Measurements from ENCODE around the gene GRID1. TPM values are rescaled to one million over a fixed set of nuclear protein-coding genes. Genes with fewer than 3 reads are reported as not detected.

GRID1 gene
- polyA plus RNA-seq, 4 donors = 0.27 to 1.1 (median 0.40) TPM; not detected in 1

DNA sequence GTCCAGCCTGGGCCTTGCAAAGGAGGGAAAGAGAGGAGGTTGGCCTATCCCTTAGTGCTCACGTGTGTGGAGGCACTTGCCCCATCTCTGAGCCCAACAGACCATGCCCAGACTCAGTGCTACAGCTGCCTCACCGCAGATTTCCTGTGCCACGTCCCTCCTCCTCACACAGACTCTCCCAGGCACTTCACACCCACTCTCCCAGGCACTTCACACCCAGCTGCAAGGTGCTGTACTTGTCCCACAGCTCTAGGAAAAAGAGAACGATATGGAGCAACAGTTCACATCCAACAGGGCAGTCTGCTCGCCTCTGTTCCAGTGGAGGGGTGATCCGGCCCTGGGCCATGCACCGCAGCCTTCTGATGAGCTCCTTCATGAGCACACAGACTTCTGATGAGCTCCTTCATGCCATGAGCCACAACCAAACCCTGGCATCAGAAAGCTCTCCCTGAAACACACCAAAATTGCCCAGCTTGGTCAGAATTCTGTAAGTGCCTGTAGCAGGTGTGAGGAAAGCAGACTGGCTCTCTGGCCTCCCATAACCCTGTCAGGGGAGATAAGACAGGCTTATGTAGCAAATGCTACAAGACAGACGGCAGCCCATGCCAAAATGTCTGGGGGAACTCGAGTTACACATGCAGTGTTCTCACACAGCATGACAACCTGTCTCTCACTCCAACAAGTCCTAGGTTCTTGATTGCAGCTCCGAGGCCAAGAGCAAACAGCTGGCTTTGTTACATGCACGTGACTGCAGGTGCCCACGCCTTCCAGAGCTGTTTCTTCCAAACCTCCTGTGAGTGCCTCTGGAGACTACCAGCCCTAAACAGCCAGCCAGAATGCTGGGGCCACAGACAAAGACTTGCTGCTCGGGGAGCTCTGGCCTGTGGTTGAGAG is 348.5 kb downstream of the GRID1 start:
- FAIRE-seq (no peak), DNase-seq (no peak)
- Histone ChIP-seq H3K9me3 (ENCODE audit: control insufficient read depth in 2 of 2, insufficient read depth in 1 of 2, low read depth in 1 of 2, low read length in 1 of 2) (no peaks in the 10 kb centered on the region), H3K36me3 (ENCODE audit: control insufficient read depth in 3 of 3, insufficient read depth in 2 of 3, low read depth in 1 of 3, low read length in 3 of 3) (no peaks in the 10 kb centered on the region), H3K4me3 (ENCODE audit: low read depth in 1 of 3, low read length in 3 of 3) (no peak overlapping the region), H3K27ac (ENCODE audit: low read depth in 1 of 3, low read length in 2 of 3) (no peak overlapping the region), H3K4me1 (ENCODE audit: control insufficient read depth in 3 of 3, insufficient read depth in 2 of 3, low read depth in 1 of 3, low read length in 2 of 3) (no peaks in the 10 kb centered on the region), H3K27me3 (ENCODE audit: control insufficient read depth in 3 of 3, insufficient read depth in 3 of 3, low read length in 3 of 3) (no peaks in the 10 kb centered on the region)
- 36 to 61% (median 43%) methylated on average over 13 of the region's 13 CpGs for WGBS, 3 donors

GRCh38 chr10:86013568-86013967 is 353.0 kb downstream of the GRID1 start:
- no peak overlapping the region for H3K4me3 ChIP-seq (ENCODE audit: low read depth in 1 of 3, low read length in 3 of 3)
- DNase-seq (no peak), FAIRE-seq (no peak)
- H3K36me3 ChIP-seq (ENCODE audit: control insufficient read depth in 3 of 3, insufficient read depth in 2 of 3, low read depth in 1 of 3, low read length in 3 of 3) = no peaks in the 10 kb centered on the region
- no peak overlapping the region for H3K27ac ChIP-seq (ENCODE audit: low read depth in 1 of 3, low read length in 2 of 3)
- no peaks in the 10 kb centered on the region for H3K9me3 ChIP-seq (ENCODE audit: control insufficient read depth in 2 of 2, insufficient read depth in 1 of 2, low read depth in 1 of 2, low read length in 1 of 2)
- H3K4me1 ChIP-seq (ENCODE audit: control insufficient read depth in 3 of 3, insufficient read depth in 2 of 3, low read depth in 1 of 3, low read length in 2 of 3) = no peaks in the 10 kb centered on the region
- 20 to 58% (median 37%) methylated on average over 2 of the region's 2 CpGs for WGBS, 3 donors
- no peaks in the 10 kb centered on the region for H3K27me3 ChIP-seq (ENCODE audit: control insufficient read depth in 3 of 3, insufficient read depth in 3 of 3, low read length in 3 of 3)

- Histone ChIP-seq H3K36me3 (ENCODE audit: control insufficient read depth in 3 of 3, insufficient read depth in 2 of 3, low read depth in 1 of 3, low read length in 3 of 3) (no peaks in the 10 kb centered on the region), H3K9me3 (ENCODE audit: control insufficient read depth in 2 of 2, insufficient read depth in 1 of 2, low read depth in 1 of 2, low read length in 1 of 2) (no peaks in the 10 kb centered on the region), H3K4me1 (ENCODE audit: control insufficient read depth in 3 of 3, insufficient read depth in 2 of 3, low read depth in 1 of 3, low read length in 2 of 3) (no peaks in the 10 kb centered on the region), H3K27me3 (ENCODE audit: control insufficient read depth in 3 of 3, insufficient read depth in 3 of 3, low read length in 3 of 3) (no peaks in the 10 kb centered on the region), H3K4me3 (ENCODE audit: low read depth in 1 of 3, low read length in 3 of 3) (no peak overlapping the region), H3K27ac (ENCODE audit: low read depth in 1 of 3, low read length in 2 of 3) (no peak overlapping the region)
- FAIRE-seq (no peak), DNase-seq (no peak)
- 72 to 84% (median 80%) methylated on average over 6 of the region's 6 CpGs for WGBS, 3 donors
Observed at GRCh38 chr10:86007171-86007570, 359.4 kb downstream of the GRID1 start.

GRCh38 chr10:86004337-86004736 is 362.3 kb downstream of the GRID1 start:
- H3K27ac ChIP-seq (ENCODE audit: low read depth in 1 of 3, low read length in 2 of 3) = no peak overlapping the region
- no peaks in the 10 kb centered on the region for H3K4me1 ChIP-seq (ENCODE audit: control insufficient read depth in 3 of 3, insufficient read depth in 2 of 3, low read depth in 1 of 3, low read length in 2 of 3)
- DNase-seq (no peak), FAIRE-seq (no peak)
- H3K36me3 ChIP-seq (ENCODE audit: control insufficient read depth in 3 of 3, insufficient read depth in 2 of 3, low read depth in 1 of 3, low read length in 3 of 3) = no peaks in the 10 kb centered on the region
- H3K27me3 ChIP-seq (ENCODE audit: control insufficient read depth in 3 of 3, insufficient read depth in 3 of 3, low read length in 3 of 3) = no peaks in the 10 kb centered on the region
- H3K9me3 ChIP-seq (ENCODE audit: control insufficient read depth in 2 of 2, insufficient read depth in 1 of 2, low read depth in 1 of 2, low read length in 1 of 2) = no peaks in the 10 kb centered on the region
- WGBS, 3 donors = 58 to 64% (median 61%) methylated on average over 1 of the region's 1 CpG
- H3K4me3 ChIP-seq (ENCODE audit: low read depth in 1 of 3, low read length in 3 of 3) = no peak overlapping the region

- 58 to 75% (median 64%) methylated on average over 3 of the region's 3 CpGs for WGBS, 3 donors
- Histone ChIP-seq H3K27me3 (ENCODE audit: control insufficient read depth in 3 of 3, insufficient read depth in 3 of 3, low read length in 3 of 3) (no peaks in the 10 kb centered on the region), H3K4me1 (ENCODE audit: control insufficient read depth in 3 of 3, insufficient read depth in 2 of 3, low read depth in 1 of 3, low read length in 2 of 3) (no peaks in the 10 kb centered on the region), H3K9me3 (ENCODE audit: control insufficient read depth in 2 of 2, insufficient read depth in 1 of 2, low read depth in 1 of 2, low read length in 1 of 2) (no peaks in the 10 kb centered on the region), H3K27ac (ENCODE audit: low read depth in 1 of 3, low read length in 2 of 3) (no peak overlapping the region), H3K36me3 (ENCODE audit: control insufficient read depth in 3 of 3, insufficient read depth in 2 of 3, low read depth in 1 of 3, low read length in 3 of 3) (no peaks in the 10 kb centered on the region), H3K4me3 (ENCODE audit: low read depth in 1 of 3, low read length in 3 of 3) (no peak overlapping the region)
- FAIRE-seq (no peak), DNase-seq (no peak)
Observed at GRCh38 chr10:86003201-86003621, 363.4 kb downstream of the GRID1 start.

GRCh38 chr10:86001521-86001920 is 365.1 kb downstream of the GRID1 start:
- no peak for DNase-seq
- no peaks in the 10 kb centered on the region for H3K4me1 ChIP-seq (ENCODE audit: control insufficient read depth in 3 of 3, insufficient read depth in 2 of 3, low read depth in 1 of 3, low read length in 2 of 3)
- no peak overlapping the region for H3K4me3 ChIP-seq (ENCODE audit: low read depth in 1 of 3, low read length in 3 of 3)
- H3K9me3 ChIP-seq (ENCODE audit: control insufficient read depth in 2 of 2, insufficient read depth in 1 of 2, low read depth in 1 of 2, low read length in 1 of 2) = no peaks in the 10 kb centered on the region
- 70 to 83% (median 73%) methylated on average over 2 of the region's 2 CpGs for WGBS, 3 donors
- FAIRE-seq = no peak
- H3K36me3 ChIP-seq (ENCODE audit: control insufficient read depth in 3 of 3, insufficient read depth in 2 of 3, low read depth in 1 of 3, low read length in 3 of 3) = no peaks in the 10 kb centered on the region
- H3K27ac ChIP-seq (ENCODE audit: low read depth in 1 of 3, low read length in 2 of 3) = no peak overlapping the region
- no peaks in the 10 kb centered on the region for H3K27me3 ChIP-seq (ENCODE audit: control insufficient read depth in 3 of 3, insufficient read depth in 3 of 3, low read length in 3 of 3)

DNA sequence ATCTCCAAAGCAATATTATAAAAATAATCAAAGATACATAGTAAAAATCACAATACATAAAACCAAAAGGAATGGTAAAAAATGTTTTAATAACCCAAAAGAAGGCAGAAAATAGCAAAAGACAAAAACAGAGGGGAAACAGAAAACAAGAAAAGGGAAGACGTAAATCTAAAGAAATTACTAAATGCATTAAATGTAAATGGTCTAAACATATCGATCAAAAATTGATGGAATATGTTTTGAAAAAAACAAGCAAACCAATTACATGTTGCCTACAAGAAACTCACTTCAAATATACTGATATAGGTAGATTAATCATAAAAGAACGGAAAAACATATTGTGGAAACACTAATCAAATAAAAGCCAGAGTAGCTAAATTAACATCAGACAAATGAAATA is 369.1 kb downstream of the GRID1 start:
- no peaks in the 10 kb centered on the region for H3K4me1 ChIP-seq (ENCODE audit: control insufficient read depth in 3 of 3, insufficient read depth in 2 of 3, low read depth in 1 of 3, low read length in 2 of 3)
- H3K9me3 ChIP-seq (ENCODE audit: control insufficient read depth in 2 of 2, insufficient read depth in 1 of 2, low read depth in 1 of 2, low read length in 1 of 2) = no peaks in the 10 kb centered on the region
- WGBS, 3 donors = 92 to 96% (median 94%) methylated on average over 3 of the region's 3 CpGs
- H3K4me3 ChIP-seq (ENCODE audit: low read depth in 1 of 3, low read length in 3 of 3) = no peak overlapping the region
- H3K27me3 ChIP-seq (ENCODE audit: control insufficient read depth in 3 of 3, insufficient read depth in 3 of 3, low read length in 3 of 3) = no peaks in the 10 kb centered on the region
- H3K36me3 ChIP-seq (ENCODE audit: control insufficient read depth in 3 of 3, insufficient read depth in 2 of 3, low read depth in 1 of 3, low read length in 3 of 3) = no peaks in the 10 kb centered on the region
- H3K27ac ChIP-seq (ENCODE audit: low read depth in 1 of 3, low read length in 2 of 3) = no peak overlapping the region
- DNase-seq (no peak), FAIRE-seq (no peak)

DNA sequence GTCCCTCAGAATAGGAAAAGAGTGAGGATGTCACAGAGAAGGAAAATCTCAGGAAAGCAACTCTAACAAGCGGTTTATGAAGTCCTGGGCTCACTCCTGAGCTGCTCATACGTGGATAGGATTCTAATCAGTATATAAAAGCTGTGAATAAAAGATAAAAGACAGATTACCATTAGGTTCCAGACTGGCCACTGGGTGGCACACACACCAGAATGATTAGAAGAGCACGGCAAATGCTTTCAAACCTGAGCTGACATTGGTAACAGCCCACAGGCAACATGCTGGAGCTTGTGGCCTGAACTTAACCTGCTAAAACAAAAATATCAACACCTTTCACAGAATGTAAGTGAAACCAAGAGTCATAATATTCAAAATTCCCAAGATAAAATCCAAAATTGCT is 370.8 kb downstream of the GRID1 start:
- Histone ChIP-seq H3K9me3 (ENCODE audit: control insufficient read depth in 2 of 2, insufficient read depth in 1 of 2, low read depth in 1 of 2, low read length in 1 of 2) (no peaks in the 10 kb centered on the region), H3K36me3 (ENCODE audit: control insufficient read depth in 3 of 3, insufficient read depth in 2 of 3, low read depth in 1 of 3, low read length in 3 of 3) (no peaks in the 10 kb centered on the region), H3K4me3 (ENCODE audit: low read depth in 1 of 3, low read length in 3 of 3) (no peak overlapping the region), H3K27me3 (ENCODE audit: control insufficient read depth in 3 of 3, insufficient read depth in 3 of 3, low read length in 3 of 3) (no peaks in the 10 kb centered on the region), H3K4me1 (ENCODE audit: control insufficient read depth in 3 of 3, insufficient read depth in 2 of 3, low read depth in 1 of 3, low read length in 2 of 3) (no peaks in the 10 kb centered on the region), H3K27ac (ENCODE audit: low read depth in 1 of 3, low read length in 2 of 3) (no peak overlapping the region)
- DNase-seq (peak; percentile 17 to 40), FAIRE-seq (no peak)
- WGBS, 3 donors = 18 to 43% (median 20%) methylated on average over 3 of the region's 3 CpGs
